CD4-positive, alpha-beta T cell treated with Interleukin-4 for 1 hour (primary cell): Measurements from ENCODE around the gene ACOX1.
A peak's percentile ranks its signal among the peaks of the same experiment; 100 is the strongest.

Experiments used
- DNase-seq, 2 donors: peaks; one replicate each; pipeline ENCODE4 v3.0.0-alpha.2; 2020 to 2022

The ACOX1 gene

DNA sequence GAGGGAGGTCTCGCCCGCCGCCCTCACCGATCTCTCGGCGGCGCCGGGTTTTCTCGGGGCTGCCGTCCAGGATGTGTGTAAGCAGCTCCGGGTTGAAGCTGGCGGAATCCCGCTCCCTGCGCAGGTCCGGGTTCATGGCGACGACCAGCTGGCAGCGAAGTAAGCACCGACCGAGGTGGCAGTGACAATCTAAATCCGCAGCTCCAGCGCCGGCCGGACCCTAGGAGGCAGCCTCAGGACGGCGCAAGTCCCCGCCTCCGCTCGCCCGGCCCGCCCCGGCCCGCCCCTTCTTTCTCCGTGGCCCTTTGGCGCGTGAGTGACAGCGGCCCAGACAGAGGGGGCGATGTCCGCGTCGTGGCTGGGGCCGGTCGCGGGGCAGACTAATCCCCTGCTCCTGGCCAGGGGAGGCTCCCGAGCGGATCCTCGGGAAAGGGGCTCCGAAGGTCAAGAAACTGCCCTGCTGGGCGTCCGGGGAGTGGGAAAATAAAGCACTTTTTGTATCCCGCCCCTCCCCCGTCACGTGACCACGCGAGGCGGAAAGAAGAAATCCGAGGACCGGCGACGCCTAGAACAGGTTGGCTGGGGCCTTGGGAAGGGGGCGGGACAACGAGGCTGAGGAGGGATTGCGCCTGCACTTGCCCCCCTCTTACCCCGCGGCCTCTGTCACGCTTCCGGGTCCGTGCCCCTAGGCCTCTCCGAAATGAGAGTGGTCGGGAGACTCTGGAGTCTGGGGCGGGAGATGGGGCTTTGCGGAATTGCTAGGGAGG, at the start of gene ACOX1, which contains the start of gene TEN1:
Gene ACOX1, minus strand, starts transcription at position 229 of the 767 bp plus-strand sequence. Its CDS starts 93 bp downstream, at position 136.
Gene TEN1, plus strand, starts transcription at position 303 of the 767 bp plus-strand sequence. CDS start 6,953 bp downstream, outside the sequence.
- peak; percentile 95 to 96 for DNase-seq

DNA sequence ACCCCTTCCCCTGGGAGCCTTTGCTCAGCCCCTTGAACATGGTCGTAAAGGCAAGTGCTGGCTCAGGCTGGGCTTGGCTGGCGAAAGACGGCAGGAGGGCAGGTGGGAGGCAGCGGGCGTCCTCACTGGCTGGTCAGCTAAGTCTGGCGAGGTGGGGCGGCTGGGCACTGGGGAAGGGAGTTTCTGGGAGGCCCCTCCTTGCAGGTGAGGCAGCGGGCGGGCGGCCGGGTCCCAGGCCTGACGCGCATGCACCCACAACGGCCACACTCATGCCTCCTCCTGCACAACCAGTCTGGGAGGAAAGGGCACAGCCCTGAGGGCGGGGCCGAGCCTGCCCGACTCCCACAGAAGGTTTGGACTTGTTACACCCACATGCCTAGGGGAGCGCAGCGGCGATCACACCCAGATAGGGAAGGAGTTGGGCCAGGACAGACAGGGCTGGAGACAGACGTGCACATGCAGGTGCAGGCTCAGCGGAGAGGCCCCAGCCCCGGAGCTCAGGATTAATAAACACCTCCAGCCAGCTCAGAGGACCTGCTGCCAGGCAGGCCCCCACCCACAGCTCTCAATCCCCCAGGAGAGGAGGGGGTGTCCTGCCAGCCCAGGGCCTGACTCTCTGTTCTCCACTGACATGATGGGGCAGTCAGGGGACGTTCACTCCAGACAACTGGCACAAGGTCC, 48.3 kb upstream of the ACOX1 start, which contains the start of gene EVPL:
Gene EVPL, minus strand, starts transcription at position 148 of the 681 bp plus-strand sequence. Its CDS starts 108 bp downstream, at position 40.
- no peak for DNase-seq

DNA sequence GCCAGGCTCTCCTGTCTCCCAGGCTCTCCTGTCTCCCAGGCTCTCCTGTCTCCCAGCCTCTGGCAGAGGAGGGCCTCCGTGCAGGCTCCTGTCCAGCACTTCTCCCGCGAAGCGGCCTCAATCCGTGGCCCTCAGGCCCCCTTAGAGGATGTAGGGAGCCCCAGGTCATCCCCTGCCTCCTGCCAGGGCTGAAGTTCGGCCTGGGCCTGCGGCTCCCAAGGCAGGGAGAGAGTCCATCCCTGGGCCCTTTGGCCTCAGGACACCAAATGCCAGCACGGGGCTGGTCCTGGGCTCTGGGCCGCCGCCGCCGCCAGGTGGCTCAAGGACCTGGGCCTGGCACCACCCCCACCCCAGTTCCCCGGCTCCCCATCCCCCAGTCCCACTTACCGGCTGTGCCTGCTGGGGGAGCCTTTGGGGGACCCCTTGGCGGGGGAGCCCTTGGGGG, 47.8 kb upstream of the ACOX1 start:
- no peak for DNase-seq

DNA sequence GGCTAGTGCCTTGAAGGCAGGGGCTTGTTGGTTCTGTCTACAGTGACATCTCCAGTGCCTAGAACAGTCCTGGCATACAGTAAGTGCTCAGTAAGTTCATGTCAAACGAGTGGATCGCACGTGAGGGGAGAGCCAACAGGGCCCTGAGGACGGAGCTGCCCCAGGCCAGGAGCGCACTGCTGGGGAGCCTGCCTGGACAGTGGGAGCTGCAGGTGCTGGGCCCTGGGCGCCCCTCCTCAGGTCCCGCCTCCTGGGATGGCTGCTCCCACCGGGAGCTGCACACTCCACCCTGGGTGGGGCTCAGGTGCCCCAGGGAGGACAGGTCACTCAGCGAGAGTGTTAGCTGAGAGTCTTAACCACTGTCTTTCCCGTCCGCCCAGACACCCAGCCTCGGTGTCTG, 46.3 kb upstream of the ACOX1 start:
- no peak for DNase-seq

DNA sequence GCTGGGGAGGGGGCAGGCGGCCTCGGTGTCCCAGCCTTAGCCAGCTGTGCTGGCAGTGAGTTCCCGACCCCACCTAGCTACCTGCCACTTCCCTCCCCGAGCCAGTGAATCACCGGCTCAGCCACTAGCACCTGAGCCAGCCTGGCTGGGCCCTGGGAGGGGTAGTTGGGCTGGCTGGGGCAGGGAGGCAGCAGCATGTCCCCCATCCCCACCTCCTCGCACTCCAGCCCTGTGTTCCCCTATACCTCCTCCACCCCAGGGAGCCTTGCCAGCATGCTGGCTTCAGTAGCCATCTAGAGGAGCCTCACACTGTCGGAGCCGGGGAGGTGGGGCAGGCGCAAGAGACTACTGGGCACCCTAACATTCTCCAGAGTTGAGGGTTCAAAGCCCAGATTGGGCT, 45.4 kb upstream of the ACOX1 start:
- DNase-seq, result no peak

DNA sequence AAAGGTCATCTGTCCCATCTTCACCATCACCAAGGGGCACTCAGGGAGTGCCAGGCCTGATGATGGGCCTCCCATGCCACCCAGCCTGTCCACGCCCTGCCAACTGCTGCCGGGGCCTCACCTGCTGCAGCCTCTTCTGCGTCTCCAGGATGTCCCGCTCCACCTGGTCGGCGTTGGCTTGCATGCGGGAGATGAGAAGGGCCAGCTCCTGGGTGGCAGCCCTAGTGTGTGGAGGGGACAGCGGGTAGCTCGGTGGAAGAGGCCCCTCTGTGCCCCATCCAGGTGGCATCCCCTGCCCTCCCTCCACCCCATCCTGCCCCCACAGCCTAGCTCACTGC, 44.9 kb upstream of the ACOX1 start:
- DNase-seq, result no peak

DNA sequence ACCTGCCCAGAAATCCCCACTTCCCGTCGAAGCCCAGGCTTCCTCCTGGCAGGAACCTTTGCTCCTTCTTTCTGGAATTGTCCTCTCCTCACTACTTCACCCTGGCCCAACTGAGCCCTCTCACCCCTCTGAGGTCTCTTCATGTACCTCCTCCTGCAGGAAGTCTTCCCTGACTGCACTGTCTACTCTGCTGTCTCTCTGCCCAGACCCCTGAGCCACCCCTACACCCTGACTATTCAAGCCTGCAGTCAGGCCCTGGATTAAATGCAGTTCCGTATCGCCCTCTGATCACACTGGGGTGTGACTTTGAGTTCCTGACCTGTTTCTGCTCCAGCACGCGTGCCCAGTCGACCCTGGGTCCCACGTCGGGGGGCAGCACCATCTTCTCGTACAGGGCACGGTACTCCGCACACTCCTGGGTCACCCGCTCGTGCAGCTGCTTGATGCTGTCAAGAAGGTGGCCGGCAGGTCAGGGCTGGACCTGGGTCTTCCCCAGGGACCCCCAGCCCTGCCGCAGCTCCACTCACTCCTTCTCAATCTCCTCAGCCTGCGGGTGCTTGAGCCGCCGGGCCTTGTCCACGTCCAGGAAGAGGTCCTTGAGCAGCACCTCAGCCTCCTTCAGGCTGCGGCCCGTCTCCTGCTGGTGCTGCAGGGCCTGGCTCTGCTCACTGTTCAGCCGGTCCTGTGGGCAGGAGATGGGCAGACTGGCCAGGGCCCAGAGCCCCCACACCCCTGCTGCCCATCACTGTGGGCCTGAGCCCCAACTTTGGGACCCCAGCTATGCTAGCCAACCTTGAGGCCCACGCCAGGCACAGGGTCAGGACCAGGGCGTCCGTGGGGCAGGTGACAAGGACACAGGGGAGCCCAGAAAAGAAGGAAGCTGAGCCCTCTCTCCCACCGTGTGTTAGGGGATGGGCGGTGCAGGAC, 44.3 kb upstream of the ACOX1 start:
- DNase-seq, result no peak

DNA sequence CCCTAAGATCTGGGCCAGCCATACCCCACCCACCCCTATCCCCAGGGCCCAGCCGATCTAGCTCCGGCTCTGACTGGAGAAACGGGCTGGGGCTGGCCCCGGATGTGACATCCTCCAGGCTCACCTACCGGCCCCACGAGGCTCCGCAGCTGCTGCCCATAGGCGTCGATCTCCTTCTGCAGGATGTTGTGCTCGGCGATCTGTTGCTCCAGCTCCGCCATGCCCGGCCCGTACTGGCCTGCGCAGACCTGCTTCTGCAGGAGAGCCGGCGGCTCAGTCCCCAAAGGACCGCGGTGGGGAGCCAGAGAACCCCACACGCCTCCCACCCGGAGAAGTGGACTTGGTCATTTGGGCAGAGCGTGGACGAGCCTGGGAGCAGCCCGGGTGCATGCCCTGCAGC, 43.3 kb upstream of the ACOX1 start:
- DNase-seq, result no peak

DNA sequence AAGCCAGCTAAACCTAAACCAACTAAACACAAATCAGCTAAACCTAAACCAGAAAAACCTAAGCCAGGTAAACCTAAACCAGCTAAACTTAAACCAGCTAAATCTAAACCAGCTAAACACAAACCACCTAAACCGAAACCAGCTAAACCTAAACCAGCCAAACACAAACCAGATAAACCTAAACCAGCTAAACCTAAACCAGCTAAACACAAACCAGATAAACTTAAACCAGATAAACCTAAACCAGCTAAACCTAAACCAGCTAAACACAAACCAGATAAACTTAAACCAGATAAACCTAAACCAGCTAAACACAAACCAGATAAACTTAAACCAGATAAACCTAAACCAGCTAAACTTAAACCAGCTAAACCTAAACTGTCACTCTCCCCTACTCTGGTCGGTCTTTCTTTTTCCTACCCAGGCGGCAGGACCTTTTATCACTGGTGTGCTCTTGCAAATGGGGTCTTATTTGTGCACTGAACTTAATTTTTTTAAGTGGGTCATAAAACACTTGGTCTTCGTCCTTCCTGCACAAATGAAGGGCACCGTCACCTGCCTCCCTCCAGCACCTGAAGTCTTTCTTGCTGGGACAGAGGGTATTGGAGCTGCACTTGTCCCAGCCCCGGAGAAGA, 41.0 kb upstream of the ACOX1 start:
- no peak for DNase-seq

DNA sequence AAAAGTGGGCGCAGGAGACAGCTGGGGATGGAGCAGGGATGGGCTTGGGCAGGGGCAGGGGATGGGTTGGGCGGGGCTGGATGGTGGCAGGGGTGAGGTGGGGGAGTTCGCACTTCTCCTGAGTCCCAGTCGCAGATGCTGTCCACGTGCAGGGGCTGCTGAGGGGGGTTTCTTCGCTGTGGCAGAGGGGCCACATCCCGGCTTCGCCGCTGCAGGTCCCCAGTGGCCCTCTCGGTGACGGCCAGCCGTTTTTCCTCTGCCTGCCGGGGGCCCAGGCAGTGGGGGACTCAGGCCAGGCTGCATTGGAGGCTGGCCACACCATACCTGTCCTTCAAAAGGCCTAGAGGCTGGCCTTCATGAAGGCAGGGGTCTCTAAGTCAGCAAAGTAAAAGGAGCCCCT, 39.8 kb upstream of the ACOX1 start:
- no peak for DNase-seq

DNA sequence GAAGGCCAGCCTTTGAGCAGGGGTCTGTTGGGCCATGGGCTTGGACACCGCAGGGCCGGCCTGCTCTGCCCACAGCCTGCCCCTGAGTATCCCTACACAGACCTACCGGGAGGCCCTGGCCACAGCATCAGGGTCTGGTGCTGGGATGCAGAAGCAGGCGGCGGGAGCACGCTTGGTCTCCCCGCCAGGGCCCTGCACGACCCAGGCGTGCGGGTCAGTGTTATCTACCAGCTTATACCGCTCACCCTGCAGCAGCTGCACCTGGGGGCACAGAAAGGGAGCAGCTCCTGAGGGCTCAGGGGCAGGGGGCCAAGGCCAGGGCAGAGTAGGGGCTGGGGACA, 39.3 kb upstream of the ACOX1 start:
- DNase-seq, result no peak

DNA sequence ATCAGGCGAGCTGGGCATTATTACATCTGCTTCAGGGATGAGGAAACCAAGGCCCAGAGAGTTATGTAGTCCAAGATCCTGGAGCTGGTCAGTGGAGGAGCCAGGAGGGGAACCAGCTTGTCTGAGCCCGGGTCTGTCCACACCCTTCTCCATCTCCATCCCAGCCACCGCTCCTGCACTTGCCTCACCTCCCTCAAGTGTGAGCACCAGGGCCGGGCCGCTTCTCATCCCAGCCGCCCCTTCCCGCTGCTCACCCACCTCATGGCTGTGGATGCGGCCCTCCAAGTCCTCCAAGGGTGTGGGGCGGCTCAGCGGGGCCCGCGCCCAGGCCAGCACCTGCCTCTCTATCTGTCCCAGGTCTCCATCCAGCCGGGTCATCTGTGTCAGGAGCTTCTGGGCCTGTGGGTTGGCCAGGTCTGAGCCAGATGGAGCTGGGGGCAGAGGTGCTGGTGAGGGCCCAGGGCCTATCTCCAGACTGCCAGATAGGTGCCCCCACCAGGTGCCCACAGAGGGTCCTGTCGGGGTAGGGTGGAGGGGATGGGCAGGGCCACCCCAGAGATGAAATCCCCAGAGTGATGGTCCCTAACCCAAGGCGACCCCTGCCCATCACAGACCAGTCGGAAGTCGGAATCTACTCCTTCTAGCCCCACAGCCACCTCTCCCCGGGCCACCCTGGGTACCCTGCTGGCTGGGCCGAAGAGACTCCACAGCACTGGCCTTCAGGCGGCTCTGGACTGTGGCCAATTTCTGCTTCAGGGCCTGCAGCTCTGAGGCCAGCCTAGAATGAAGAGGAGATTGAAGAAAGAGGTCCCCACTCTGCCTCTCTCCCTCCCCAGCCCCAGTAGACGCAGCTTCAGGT, 38.7 kb upstream of the ACOX1 start:
- no peak for DNase-seq

DNA sequence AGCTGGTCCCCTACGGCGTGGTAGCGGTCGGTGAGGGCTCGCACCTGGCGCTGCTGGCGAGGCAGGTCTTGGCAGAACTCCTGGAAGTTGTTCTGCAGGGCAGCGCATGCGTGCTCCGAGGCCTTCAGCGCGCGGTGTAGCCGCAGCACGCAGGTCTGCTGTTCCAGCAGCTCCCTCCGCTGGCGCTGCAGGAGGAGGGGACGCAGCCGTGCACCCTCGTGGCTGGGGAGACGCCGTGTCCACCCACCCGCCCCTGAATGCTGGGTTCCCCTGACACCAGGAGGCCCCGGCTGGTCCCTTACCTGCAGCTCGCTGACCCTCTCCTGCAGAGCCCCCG, 35.9 kb upstream of the ACOX1 start:
- no peak for DNase-seq

DNA sequence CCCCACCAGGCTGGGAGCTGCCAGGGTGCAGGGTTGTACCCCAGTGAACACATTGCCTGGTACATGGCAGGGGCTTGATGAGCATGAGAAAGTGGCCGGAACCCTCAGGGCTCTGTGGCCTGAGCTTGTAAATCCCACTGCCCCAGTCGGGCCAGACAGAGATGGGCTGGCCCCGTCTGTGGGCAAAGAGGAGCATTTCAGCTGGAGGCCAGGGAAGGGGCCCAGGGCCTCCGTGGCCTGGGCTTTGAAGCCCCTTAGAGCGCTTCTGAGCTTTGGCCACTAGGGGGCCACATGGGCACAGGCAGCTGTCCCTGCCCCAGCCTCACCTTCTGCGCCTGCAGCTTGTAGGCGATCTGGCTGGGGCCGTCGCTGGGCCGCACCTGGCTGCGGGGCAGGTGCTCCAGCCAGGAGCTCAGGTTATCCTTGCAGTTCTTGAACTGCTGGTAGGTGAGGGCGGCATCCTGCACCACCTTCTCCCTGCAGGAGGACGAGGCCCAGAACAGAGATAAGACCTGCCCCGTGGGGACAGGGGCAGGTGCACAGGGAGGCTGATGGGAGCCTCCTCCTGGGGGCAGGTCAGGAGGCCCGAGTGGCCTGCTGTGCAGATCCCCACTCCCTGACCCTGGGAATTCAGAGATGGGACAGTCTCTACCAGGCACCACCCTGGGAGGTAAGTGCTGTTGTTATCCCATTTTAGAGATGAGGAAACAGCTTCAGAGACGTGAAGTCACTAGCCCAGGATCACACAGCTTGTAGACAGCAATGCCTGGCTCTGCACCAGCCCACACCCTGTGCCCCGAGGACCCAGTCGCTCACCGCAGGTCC, 35.3 kb upstream of the ACOX1 start:
- peak; percentile 78 to 80 for DNase-seq

DNA sequence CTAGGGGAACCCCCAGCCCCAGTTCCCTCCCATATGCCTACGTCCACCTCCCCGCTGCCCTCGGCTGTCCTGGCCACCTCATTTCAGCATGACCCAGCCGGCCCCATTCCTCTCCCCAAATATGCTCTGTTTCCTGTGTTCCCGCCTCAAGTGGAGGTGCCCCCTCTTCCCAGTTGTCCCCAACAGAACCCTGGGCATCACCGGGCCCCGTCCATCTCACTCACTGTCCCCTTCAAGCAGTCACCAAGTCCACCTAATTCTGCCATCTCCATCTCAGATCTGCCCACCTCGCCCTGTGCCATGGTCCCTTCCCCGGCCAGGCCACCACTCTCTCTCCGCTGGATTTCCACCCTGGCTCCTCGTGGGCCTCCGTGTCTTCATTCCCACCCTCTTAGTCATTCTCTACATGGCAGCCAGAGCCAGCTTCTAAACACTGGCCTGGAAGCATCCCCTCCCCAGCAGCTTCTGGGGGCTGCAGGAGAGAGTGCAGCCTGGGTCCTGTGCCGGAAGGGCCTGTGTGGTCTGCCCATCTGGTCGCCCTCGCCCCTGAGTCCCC, 34.5 kb upstream of the ACOX1 start:
- no peak for DNase-seq

DNA sequence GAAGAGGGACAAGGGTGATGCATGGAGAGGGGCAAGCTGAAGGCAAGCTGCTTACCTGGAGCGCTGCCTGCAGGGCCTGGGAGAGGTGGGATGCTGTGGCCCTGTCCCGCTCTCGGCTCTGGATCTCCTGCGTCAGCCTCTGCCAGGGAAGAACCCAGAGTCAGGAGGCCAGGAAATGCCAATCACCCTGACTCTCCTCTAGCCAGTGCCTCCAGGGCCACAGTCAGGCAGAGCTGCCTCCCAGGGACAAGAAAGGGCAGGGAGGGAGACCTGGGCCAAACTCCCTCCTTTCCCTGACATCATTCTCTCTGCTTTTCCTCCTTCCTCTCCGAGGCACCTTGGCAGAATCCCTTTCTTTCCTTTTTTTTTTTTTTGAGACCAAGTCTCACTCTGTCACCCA, 33.0 kb upstream of the ACOX1 start:
- no peak for DNase-seq

DNA sequence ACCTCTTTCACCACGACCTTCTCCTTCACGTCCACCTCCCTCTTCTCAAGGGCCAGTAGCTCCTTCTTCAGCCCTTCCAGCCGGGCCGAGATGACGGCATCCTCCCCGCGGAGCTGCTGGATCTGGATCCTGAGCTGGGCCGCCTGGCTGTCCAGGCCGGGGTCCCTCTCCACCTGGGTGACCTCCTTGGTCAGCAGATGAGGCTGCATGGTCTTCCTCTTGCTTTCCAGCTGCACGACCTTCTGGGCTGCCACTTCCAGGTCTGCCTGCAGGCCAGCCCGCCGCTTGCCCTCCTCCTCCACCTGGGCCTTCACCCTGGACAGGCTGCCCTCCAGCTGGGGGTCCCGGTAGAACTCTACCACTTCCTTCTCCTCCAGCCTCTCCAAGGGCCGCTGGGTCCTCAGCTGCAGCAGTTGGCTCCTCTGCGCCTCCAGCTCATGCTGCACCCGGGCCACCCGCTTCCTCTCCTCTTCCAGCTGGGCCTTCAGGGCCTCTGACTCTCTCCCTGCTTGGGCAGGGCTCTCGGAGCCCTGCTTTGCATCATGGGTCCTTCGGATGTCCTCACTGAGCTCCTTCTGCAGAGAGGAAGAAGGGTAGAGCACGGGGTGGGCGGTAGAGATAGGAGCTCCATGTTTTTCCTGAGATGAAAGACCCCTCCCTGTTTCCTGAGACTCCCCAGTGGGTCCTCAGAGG, 31.1 kb upstream of the ACOX1 start:
- no peak for DNase-seq

DNA sequence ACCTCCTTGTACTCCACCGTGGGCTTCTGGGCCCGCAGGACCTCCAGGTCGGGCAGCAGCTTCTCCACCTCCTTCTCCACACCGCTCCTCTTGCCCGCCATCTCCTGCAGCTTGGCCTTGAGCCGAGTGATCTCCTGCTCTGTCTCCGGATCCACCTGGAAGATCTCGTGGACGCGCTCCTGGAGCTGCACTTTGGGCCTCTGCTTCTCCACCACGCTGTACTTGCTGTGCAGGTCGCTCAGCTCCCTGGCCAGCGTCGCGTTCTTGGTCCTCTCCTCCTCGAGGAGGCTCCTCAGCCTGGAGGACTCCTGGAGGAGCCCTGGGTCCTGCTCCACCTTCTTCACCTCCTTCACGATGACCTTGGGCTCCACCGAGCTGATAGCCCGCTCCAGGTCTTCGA, 30.5 kb upstream of the ACOX1 start:
- DNase-seq, result no peak

DNA sequence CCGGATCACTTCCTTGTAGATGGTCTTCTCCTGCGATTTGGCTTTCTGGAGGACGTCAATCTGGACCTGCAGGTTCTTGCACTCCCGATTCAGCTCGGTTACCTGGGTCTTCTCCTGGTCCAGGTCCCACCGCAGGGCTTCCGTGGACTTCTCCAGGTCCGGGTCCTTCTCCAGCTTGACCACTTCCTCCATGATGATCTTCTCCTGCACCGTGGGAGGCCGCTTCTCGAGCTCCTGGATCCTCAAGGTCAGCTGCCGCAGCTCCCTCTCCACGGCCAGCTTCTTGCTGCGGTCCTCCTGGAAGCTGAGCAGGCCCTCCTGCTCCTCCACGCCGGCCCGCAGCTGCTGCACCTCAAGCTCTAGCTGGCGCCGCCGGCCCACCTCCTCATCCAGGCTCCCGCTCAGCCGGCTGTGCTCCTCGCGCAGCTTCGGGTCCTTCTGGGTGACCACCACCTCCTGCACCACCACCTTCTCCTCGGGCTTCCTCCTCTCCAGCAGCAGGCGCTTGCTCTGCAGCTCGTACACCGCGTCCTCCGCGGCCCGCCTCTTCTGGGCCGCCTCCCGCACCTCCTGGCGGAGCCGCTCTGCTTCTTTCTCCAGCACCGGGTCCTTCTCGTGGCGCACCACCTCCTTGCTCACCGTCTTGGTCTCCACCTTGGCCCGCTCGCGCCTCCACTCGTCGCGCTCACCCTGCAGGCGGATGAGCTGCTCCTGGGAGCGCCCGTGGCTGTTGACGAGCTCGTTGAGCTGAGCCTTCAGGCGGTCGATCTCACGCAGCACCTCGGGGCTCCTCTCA, 29.9 kb upstream of the ACOX1 start:
- DNase-seq, result no peak
